H9 (cell line): ENCODE data around the gene SCN3A. TPM values are rescaled to one million over a fixed set of nuclear protein-coding genes. Genes with fewer than 3 reads are reported as not detected.

Source experiments
- DNase-seq: peaks from one replicate; pipeline ENCODE4 v3.0.0-alpha.2; 2017
- H2AFZ ChIP-seq: one replicate; pipeline ENCODE4 v1.6.1; 2013; ENCODE audit warnings: mild to moderate bottlenecking, low read length, control low read depth, moderate library complexity
- H2AK5ac ChIP-seq: 2 replicates; pipeline ENCODE4 v1.6.1; 2013; ENCODE audit warnings: low read length, control low read depth, mixed read lengths; ENCODE audit not compliant: insufficient read length
- H2BK120ac ChIP-seq: one replicate; pipeline ENCODE4 v1.6.1; 2013; ENCODE audit warnings: low read depth, mild to moderate bottlenecking, low read length, control low read depth, inconsistent platforms; ENCODE audit not compliant: poor library complexity, severe bottlenecking
- H2BK12ac ChIP-seq: 2 replicates; pipeline ENCODE4 v1.6.1; 2013; ENCODE audit warnings: low read length, control low read depth, mixed read lengths, low read depth; ENCODE audit not compliant: insufficient read length
- H2BK15ac ChIP-seq: 2 replicates; pipeline ENCODE4 v1.6.1; 2013; ENCODE audit warnings: low read depth, low read length, control low read depth
- H2BK20ac ChIP-seq: one replicate; pipeline ENCODE4 v1.6.1; 2013; ENCODE audit warnings: low read depth, mild to moderate bottlenecking, low read length, control low read depth, inconsistent platforms; ENCODE audit not compliant: poor library complexity, severe bottlenecking
- H2BK5ac ChIP-seq: 2 replicates; pipeline ENCODE4 v1.6.1; 2013; ENCODE audit warnings: low read length, control low read depth, mixed read lengths; ENCODE audit not compliant: insufficient read length
- H3K14ac ChIP-seq: 2 replicates; pipeline ENCODE4 v1.6.1; 2013; ENCODE audit warnings: low read length, control low read depth; ENCODE audit not compliant: insufficient read depth
- H3K18ac ChIP-seq: 2 replicates; pipeline ENCODE4 v1.6.1; 2013; ENCODE audit warnings: low read depth, mild to moderate bottlenecking, mixed read lengths, low read length, control low read depth; ENCODE audit not compliant: insufficient read length
- H3K23ac ChIP-seq: 2 replicates; pipeline ENCODE4 v1.6.1; 2013; ENCODE audit warnings: low read length, control low read depth, mixed read lengths, low read depth; ENCODE audit not compliant: insufficient read length
- H3K23me2 ChIP-seq: 2 replicates; pipeline ENCODE4 v1.6.1; 2013; ENCODE audit warnings: low read depth, mild to moderate bottlenecking, mixed read lengths, low read length, control low read depth; ENCODE audit not compliant: insufficient read length, poor library complexity, severe bottlenecking
- H3K27ac ChIP-seq: 2 replicates; pipeline ENCODE4 v1.5.1; 2013; ENCODE audit warnings: low read length, control low read depth, mixed read lengths, low read depth; ENCODE audit not compliant: insufficient read length
- H3K27me3 ChIP-seq: 2 replicates; pipeline ENCODE4 v1.6.1; 2013; ENCODE audit warnings: low read length, control low read depth, inconsistent platforms; ENCODE audit not compliant: insufficient read depth
- H3K4ac ChIP-seq: 2 replicates; pipeline ENCODE4 v1.6.1; 2013; ENCODE audit warnings: low read depth, mild to moderate bottlenecking, control low read depth, inconsistent platforms, low read length, moderate library complexity
- H3K4me1 ChIP-seq: 2 replicates; pipeline ENCODE4 v1.6.1; 2013; ENCODE audit warnings: low read length, control low read depth, inconsistent platforms; ENCODE audit not compliant: insufficient read depth
- H3K4me2 ChIP-seq: 2 replicates; pipeline ENCODE4 v1.6.1; 2013; ENCODE audit warnings: low read length, control low read depth, mixed read lengths; ENCODE audit not compliant: insufficient read length, insufficient read depth
- H3K56ac ChIP-seq: 2 replicates; pipeline ENCODE4 v1.6.1; 2013; ENCODE audit warnings: low read depth, mild to moderate bottlenecking, mixed read lengths, low read length, control low read depth; ENCODE audit not compliant: insufficient read length
- H3K79me1 ChIP-seq: 2 replicates; pipeline ENCODE4 v1.6.1; 2013; ENCODE audit warnings: low read depth, mild to moderate bottlenecking, moderate library complexity, low read length, control low read depth, inconsistent platforms; ENCODE audit not compliant: insufficient read depth, poor library complexity, severe bottlenecking
- H3K79me2 ChIP-seq: 2 replicates; pipeline ENCODE4 v1.6.1; 2013; ENCODE audit warnings: low read length, control low read depth, inconsistent platforms; ENCODE audit not compliant: insufficient read depth
- H3K9ac ChIP-seq: 2 replicates; pipeline ENCODE4 v1.6.1; 2013; ENCODE audit warnings: low read length, control low read depth, mixed read lengths; ENCODE audit not compliant: insufficient read length; ENCODE audit errors: extremely low read depth
- H3K9me3 ChIP-seq: one replicate; pipeline ENCODE4 v1.6.1; 2013; ENCODE audit warnings: low read depth, low read length, inconsistent platforms; ENCODE audit not compliant: control insufficient read depth
- H3T11ph ChIP-seq: one replicate; pipeline ENCODE4 v1.6.1; 2013; ENCODE audit warnings: mild to moderate bottlenecking, low read length, control low read depth, inconsistent platforms
- H4K20me1 ChIP-seq: one replicate; pipeline ENCODE4 v1.6.1; 2013; ENCODE audit not compliant: control insufficient read depth, insufficient read length, insufficient read depth
- H4K5ac ChIP-seq: 2 replicates; pipeline ENCODE4 v1.6.1; 2013; ENCODE audit warnings: low read depth, mild to moderate bottlenecking, mixed read lengths, low read length, control low read depth; ENCODE audit not compliant: insufficient read length
- H4K8ac ChIP-seq: replicated peaks from 2 replicates; pipeline ENCODE4 v1.6.1; 2013; ENCODE audit warnings: low read length, control low read depth, mixed read lengths, low read depth; ENCODE audit not compliant: insufficient read length
- H4K91ac ChIP-seq: 2 replicates; pipeline ENCODE4 v1.6.1; 2013; ENCODE audit warnings: low read depth, mild to moderate bottlenecking, moderate library complexity, mixed read lengths, low read length, control low read depth; ENCODE audit not compliant: insufficient read length
- H3K27ac Mint-ChIP-seq, 3 experiments: 2 replicates in 2 of 3; 3 replicates in 1 of 3; pipeline ENCODE4 v1.8.0; 2020 to 2021; ENCODE audit warnings: mixed read lengths in 3 of 3, mild to moderate bottlenecking in 1 of 3, moderate library complexity in 1 of 3
- H3K27me3 Mint-ChIP-seq: 2 replicates; pipeline ENCODE4 v1.8.0; 2021; ENCODE audit warnings: low read depth, mild to moderate bottlenecking, moderate library complexity, mixed read lengths
- H3K36me3 Mint-ChIP-seq, 3 experiments: 2 replicates in 2 of 3; 3 replicates in 1 of 3; pipeline ENCODE4 v1.8.0; 2020 to 2021; ENCODE audit warnings: low read depth in 3 of 3, mixed read lengths in 3 of 3; ENCODE audit not compliant: insufficient read depth in 1 of 3
- H3K4me1 Mint-ChIP-seq, 2 experiments: 2 replicates each; pipeline ENCODE4 v1.8.0; 2020; ENCODE audit warnings: mixed read lengths in 2 of 2
- H3K4me3 Mint-ChIP-seq, 2 experiments: 2 replicates in 1 of 2; 3 replicates in 1 of 2; pipeline ENCODE4 v1.8.0; 2020 to 2021; ENCODE audit warnings: mild to moderate bottlenecking in 2 of 2, mixed read lengths in 2 of 2, moderate library complexity in 1 of 2
- H3K9me3 Mint-ChIP-seq, 2 experiments: 2 replicates in 1 of 2; 3 replicates in 1 of 2; pipeline ENCODE4 v1.8.0; 2020; ENCODE audit warnings: mild to moderate bottlenecking in 2 of 2, mixed read lengths in 2 of 2, moderate library complexity in 1 of 2
- WGBS: extraction: QIAGEN DNeasy Blood & Tissue Kit; methylation state at CpG from one replicate; pipeline ENCODE4 v1.1.7; 2013; ENCODE audit warnings: missing lambda C conversion rate, low lambda C conversion rate, mixed read lengths; ENCODE audit not compliant: insufficient read length; ENCODE audit errors: extremely low coverage; 5-methylcytosine and 5-hydroxymethylcytosine counted together
- total RNA-seq: library from RNA; stranded (reverse); gene quantifications from 2 replicates; pipeline ENCODE4 v1.2.1, GENCODE V29; 2021
- TF ChIP-seq, protein P1 (sequence below): fragments of 200-600 bp; sonication (generic); conservative IDR thresholded peaks from 3 replicates; pipeline ENCODE4 v1.8.0; 2021; ENCODE audit warnings: antibody characterized with exemption, mild to moderate bottlenecking

SCN3A gene
- total RNA-seq, 1 experiment from 2014 or later: not detected

DNA sequence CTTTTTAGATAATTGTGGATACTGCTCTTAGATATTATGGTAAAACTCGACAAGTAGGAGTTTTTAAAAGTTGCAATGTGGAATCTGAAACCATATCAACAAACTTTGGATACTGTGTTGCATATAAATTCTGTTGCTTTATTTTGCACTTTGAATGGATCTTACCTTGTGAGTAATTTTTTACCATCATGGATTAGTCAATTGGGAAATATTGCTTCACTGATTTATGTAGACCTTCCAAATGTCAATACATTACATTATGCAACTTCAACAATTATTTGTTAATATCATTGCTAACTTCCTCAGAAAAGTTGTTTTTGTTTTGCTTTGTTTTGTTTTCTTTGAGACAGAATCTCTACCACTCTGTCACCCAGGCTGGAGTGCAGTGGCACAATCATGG, 146.5 kb downstream of the SCN3A start:
- H3K23ac ChIP-seq: no peak overlapping the region
- DNase-seq: no peak
- H2BK15ac ChIP-seq: no peak overlapping the region
- Mint-ChIP-seq H3K4me1 (no peaks in the 10 kb centered on the region), H3K36me3 (no peaks in the 10 kb centered on the region), H3K27me3 (no peaks in the 10 kb centered on the region), H3K4me3 (no peak overlapping the region), H3K9me3 (no peaks in the 10 kb centered on the region), H3K27ac (no peak overlapping the region)
- H3K14ac ChIP-seq: no peak overlapping the region
- H3K18ac ChIP-seq: no peak overlapping the region
- no peaks in the 10 kb centered on the region for H3K79me2 ChIP-seq
- no CpG with 5 or more reads among the region's 1 CpG for WGBS
- TF ChIP-seq, protein P1, sequence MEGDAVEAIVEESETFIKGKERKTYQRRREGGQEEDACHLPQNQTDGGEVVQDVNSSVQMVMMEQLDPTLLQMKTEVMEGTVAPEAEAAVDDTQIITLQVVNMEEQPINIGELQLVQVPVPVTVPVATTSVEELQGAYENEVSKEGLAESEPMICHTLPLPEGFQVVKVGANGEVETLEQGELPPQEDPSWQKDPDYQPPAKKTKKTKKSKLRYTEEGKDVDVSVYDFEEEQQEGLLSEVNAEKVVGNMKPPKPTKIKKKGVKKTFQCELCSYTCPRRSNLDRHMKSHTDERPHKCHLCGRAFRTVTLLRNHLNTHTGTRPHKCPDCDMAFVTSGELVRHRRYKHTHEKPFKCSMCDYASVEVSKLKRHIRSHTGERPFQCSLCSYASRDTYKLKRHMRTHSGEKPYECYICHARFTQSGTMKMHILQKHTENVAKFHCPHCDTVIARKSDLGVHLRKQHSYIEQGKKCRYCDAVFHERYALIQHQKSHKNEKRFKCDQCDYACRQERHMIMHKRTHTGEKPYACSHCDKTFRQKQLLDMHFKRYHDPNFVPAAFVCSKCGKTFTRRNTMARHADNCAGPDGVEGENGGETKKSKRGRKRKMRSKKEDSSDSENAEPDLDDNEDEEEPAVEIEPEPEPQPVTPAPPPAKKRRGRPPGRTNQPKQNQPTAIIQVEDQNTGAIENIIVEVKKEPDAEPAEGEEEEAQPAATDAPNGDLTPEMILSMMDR: no peak
- H4K5ac ChIP-seq: no peak overlapping the region
- no peak overlapping the region for H3K4me2 ChIP-seq
- no peak overlapping the region for H2AK5ac ChIP-seq
- H2BK120ac ChIP-seq: no peak overlapping the region
- H3K4ac ChIP-seq: no peak overlapping the region
- no peaks in the 10 kb centered on the region for H3K23me2 ChIP-seq
- no peak overlapping the region for H3K27ac ChIP-seq
- H3K56ac ChIP-seq: no peak overlapping the region
- H3K9ac ChIP-seq: no peak overlapping the region
- no peaks in the 10 kb centered on the region for H4K20me1 ChIP-seq
- no peaks in the 10 kb centered on the region for H3K79me1 ChIP-seq
- no peak overlapping the region for H2AFZ ChIP-seq
- no peak overlapping the region for H4K8ac ChIP-seq
- H2BK12ac ChIP-seq: no peak overlapping the region
- no peaks in the 10 kb centered on the region for H3K4me1 ChIP-seq
- H2BK20ac ChIP-seq: no peak overlapping the region
- no peak overlapping the region for H4K91ac ChIP-seq
- no peak overlapping the region for H3T11ph ChIP-seq
- no peaks in the 10 kb centered on the region for H3K27me3 ChIP-seq
- H3K9me3 ChIP-seq: no peaks in the 10 kb centered on the region
- H2BK5ac ChIP-seq: no peak overlapping the region
